ENCODE measurements around the gene THOC6. TPM values are rescaled to one million over a fixed set of nuclear protein-coding genes. Genes with fewer than 3 reads are reported as not detected.
"Not testable (repeated sequence)": the region's sequence is repeated elsewhere in the genome, so short reads cannot be mapped to it uniquely, and the experiment has no call there.

The THOC6 gene
- total and polyA plus RNA-seq, 2 donors (not counting 1 experiment from before 2014, with no cell fraction given) = 28.5 to 52.2 TPM

- H3K9ac ChIP-seq (ENCODE audit: low read length) = no peak overlapping the region
- ATAC-seq (ENCODE audit: low read depth) = no peak
- POLR2A ChIA-PET = no interaction called here
These were observed 44.7 kb downstream of the THOC6 start for GRCh38 chr16:3068487-3068886.

GRCh38 chr16:3069146-3069545 is 45.3 kb downstream of the THOC6 start:
- DNase-seq; H3K79me2 ChIP-seq (ENCODE audit: control insufficient read depth, insufficient read depth, low read length); H3K27me3 ChIP-seq (replicated peaks in 1 of 4; ENCODE audit: control extremely low read depth in 1 of 4, control insufficient read depth in 3 of 4, insufficient read depth in 4 of 4, low read length in 3 of 4); POLR2A ChIA-PET; H3K9ac ChIP-seq (ENCODE audit: low read length); H3K4me2 ChIP-seq (replicated peaks; ENCODE audit: low read depth, low read length, poor library complexity, severe bottlenecking); H3K4me3 ChIP-seq (ENCODE audit: control extremely low read depth in 1 of 5, extremely low read depth in 1 of 5, insufficient read depth in 1 of 5, low read depth in 2 of 5, low read length in 4 of 5); H3K4me3 Mint-ChIP-seq; ATAC-seq (ENCODE audit: low read depth); H4K20me1 ChIP-seq (ENCODE audit: control insufficient read depth, insufficient read depth, low read length, poor library complexity, severe bottlenecking); H3K9me3 Mint-ChIP-seq (ENCODE audit: insufficient read depth); H3K36me3 ChIP-seq (replicated peaks in 1 of 2; ENCODE audit: control extremely low read depth in 1 of 2, control insufficient read depth in 1 of 2, extremely low read depth in 1 of 2, insufficient read depth in 2 of 2, low read length in 1 of 2); H3K9me3 ChIP-seq (ENCODE audit: control extremely low read depth in 1 of 3, control insufficient read depth in 2 of 3, insufficient read depth in 1 of 3, low read length in 2 of 3); intact Hi-C loops (cut with micrococcal nuclease); H3K27ac Mint-ChIP-seq; CTCF ChIA-PET; H3K27me3 Mint-ChIP-seq; H3K27ac ChIP-seq (ENCODE audit: low read length in 2 of 2); H2AFZ ChIP-seq (ENCODE audit: insufficient read depth, low read depth, low read length, poor library complexity, severe bottlenecking): not testable (repeated sequence)
- WGBS (ENCODE audit: insufficient coverage) = 99% methylated on average over 9 of the region's 11 CpGs
- peaks cover 12 to 14% of the 10 kb centered on the region in 2 donors for H3K4me1 ChIP-seq (ENCODE audit: control insufficient read depth in 2 of 2, insufficient read depth in 2 of 2, low read length in 2 of 2)
- peaks cover 23% of the 10 kb centered on the region for H3K4me1 Mint-ChIP-seq

More at GRCh38 chr16:3068487-3068886, 44.7 kb downstream of the THOC6 start:
- Mint-ChIP-seq H3K9me3 (ENCODE audit: insufficient read depth) (no peaks in the 10 kb centered on the region), H3K27ac (no peak overlapping the region), H3K4me3 (no peak overlapping the region), H3K27me3 (no peaks in the 10 kb centered on the region), H3K4me1 (peaks cover 16% of the 10 kb centered on the region)
- Histone ChIP-seq H2AFZ (ENCODE audit: insufficient read depth, low read depth, low read length, poor library complexity, severe bottlenecking) (no peak overlapping the region), H3K4me2 (replicated peaks; ENCODE audit: low read depth, low read length, poor library complexity, severe bottlenecking) (no peak overlapping the region), H3K4me1 (ENCODE audit: control insufficient read depth in 2 of 2, insufficient read depth in 2 of 2, low read length in 2 of 2) (peaks cover 5 to 7% of the 10 kb centered on the region in 2 donors), H3K27me3 (replicated peaks in 1 of 4; ENCODE audit: control extremely low read depth in 1 of 4, control insufficient read depth in 3 of 4, insufficient read depth in 4 of 4, low read length in 3 of 4) (no peaks in the 10 kb centered on the region), H3K4me3 (ENCODE audit: control extremely low read depth in 1 of 5, extremely low read depth in 1 of 5, insufficient read depth in 1 of 5, low read depth in 2 of 5, low read length in 4 of 5) (no peak overlapping the region), H3K27ac (ENCODE audit: low read length in 2 of 2) (no peak overlapping the region), H4K20me1 (ENCODE audit: control insufficient read depth, insufficient read depth, low read length, poor library complexity, severe bottlenecking) (no peaks in the 10 kb centered on the region), H3K36me3 (replicated peaks in 1 of 2; ENCODE audit: control extremely low read depth in 1 of 2, control insufficient read depth in 1 of 2, extremely low read depth in 1 of 2, insufficient read depth in 2 of 2, low read length in 1 of 2) (no peaks in the 10 kb centered on the region), H3K9me3 (ENCODE audit: control extremely low read depth in 1 of 3, control insufficient read depth in 2 of 3, insufficient read depth in 1 of 3, low read length in 2 of 3) (no peaks in the 10 kb centered on the region), H3K79me2 (ENCODE audit: control insufficient read depth, insufficient read depth, low read length) (no peaks in the 10 kb centered on the region)
- intact Hi-C loops (cut with micrococcal nuclease) = no loop called here
- no peak for TF ChIP-seq CTCF (IDR thresholded peaks at IDR 0.05)
- TF ChIP-seq EZH2 (IDR thresholded peaks at IDR 0.05; ENCODE audit: borderline replicate concordance, insufficient read depth, low read depth, low read length, poor library complexity, severe bottlenecking) = no peak
- CTCF ChIA-PET = no interaction called here
- DNase-seq = no peak
- 100% methylated on average over 2 of the region's 4 CpGs for WGBS (ENCODE audit: insufficient coverage)

Measured in B cell (primary cell).